PFSK-1 (cell line): ENCODE data around the gene HHATL.

Source experiments
- POLR2AphosphoS5 ChIP-seq: IDR thresholded peaks from 2 replicates; pipeline ENCODE4 v1.6.1; 2012; ENCODE audit warnings: low read depth, mild to moderate bottlenecking, control low read depth, low read length, moderate library complexity
- REST ChIP-seq, 2 experiments: IDR thresholded peaks; 2 replicates each; pipeline versions ENCODE4 v1.6.1 to v1.8.0; 2011 to 2012; ENCODE audit warnings: low read depth in 2 of 2, low read length in 2 of 2, control low read depth in 1 of 2, inconsistent platforms in 1 of 2, mild to moderate bottlenecking in 1 of 2, moderate library complexity in 1 of 2; ENCODE audit not compliant: insufficient read depth in 1 of 2
- SIN3A ChIP-seq: IDR thresholded peaks from 2 replicates; pipeline ENCODE4 v1.6.1; 2012; ENCODE audit warnings: mild to moderate bottlenecking, low read length, moderate library complexity, borderline replicate concordance; ENCODE audit not compliant: insufficient read depth

DNA sequence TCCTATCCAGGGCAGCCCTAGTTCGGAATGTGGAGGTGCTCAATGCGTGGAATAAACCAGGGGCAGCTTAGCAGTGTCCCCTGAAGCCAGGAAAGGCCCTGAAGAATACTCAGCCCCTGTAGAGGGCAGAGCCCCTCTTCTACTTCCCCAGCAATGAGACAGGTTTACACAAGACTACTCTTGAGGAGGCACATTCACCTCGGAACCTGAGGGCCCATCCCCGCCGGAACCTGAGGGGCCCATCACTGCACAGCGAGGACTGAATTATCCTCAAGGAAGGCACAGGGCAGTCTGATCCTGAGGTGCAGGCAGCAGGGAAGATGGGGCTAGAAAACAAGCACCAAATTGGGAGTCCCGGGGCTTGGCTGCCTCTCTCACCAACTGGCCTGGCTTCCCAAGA, 48.2 kb upstream of the HHATL start:
- no peak for TF ChIP-seq POLR2AphosphoS5
- no peak for TF ChIP-seq REST (IDR thresholded peaks at IDR 0.05; ENCODE audit: insufficient read depth in 1 of 2, low read depth in 2 of 2, low read length in 2 of 2)
- TF ChIP-seq SIN3A, result no peak
